Activated CD8-positive, alpha-beta memory T cell treated with anti-CD3 and anti-CD28 coated beads, Interleukin-2, amount 50 U/mL, for 24 hours (primary cell): ENCODE results near the gene PSMA6.
"Not testable (repeated sequence)": the region's sequence is repeated elsewhere in the genome, so short reads cannot be mapped to it uniquely, and the experiment has no call there.

Experiments
- DNase-seq: peaks from one replicate; pipeline ENCODE4 v3.0.0-alpha.2; 2020; ENCODE audit errors: extremely low read depth

Gene PSMA6

DNA sequence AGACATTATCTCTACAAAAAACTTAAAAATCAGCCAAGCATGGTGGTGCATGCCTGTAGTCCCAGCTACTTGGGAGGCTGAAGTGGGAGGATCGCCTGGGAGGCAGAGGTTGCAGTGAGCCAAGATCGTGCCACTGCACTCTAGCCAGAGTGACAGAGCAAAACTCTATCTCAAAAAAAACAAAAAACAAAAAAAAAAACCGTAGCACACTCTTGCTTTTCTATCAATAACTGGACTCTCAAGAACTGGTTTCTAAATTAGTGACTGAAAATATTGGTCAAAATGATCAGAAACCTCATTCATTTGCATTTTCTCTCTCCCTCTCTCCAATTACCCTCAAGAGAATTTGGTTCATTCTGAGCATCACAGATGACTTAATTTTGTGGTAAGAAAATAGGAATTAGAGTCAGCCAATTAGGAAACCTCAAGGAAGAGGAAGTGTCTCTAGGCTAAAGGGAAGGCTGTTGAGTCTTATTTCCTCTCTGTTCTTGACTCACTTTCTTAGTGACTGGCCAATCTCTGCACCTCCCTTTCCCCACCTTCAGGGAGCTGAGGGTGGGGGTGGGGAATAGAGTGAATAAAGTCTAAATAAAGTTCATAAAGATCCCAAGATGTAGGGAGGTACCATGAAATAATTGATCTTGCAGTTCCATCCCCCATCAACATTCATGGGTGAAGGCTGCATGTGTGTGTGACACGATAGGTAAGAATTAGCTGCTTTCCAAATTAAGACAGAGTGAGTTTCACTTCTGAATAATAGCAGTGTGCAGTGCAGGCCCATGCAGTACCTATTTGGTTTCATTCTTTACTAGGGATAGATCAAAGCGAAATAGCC is 6.8 kb upstream of the PSMA6 start:
- no peak for DNase-seq

DNA sequence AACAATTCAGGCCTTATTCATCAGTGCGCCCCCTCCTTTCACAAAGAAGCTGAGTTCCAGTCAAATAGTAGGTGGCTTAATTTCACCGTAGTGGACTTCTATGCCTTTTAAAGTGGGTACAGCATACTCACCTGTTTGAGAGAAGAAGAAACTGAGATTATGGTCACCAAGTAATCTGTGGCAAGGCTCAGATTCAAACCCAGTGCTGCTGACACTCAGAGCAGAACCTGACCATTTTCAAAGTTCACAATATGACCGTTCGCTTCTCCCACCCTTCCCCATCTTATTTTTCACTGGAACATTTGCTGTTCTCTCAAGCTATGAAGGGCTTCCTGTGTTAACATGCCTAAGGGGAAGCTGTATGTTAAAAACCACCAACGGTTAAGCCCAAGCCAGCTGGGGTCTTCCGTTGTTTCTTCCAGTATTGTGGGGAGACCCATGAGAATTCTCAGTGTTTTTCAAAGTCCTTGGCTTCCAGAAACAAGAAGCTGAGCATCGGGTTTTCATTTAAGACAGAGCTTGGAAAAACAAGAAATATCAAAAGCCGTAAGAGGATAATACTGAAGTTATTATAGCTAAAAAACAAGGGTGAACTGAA is 6.1 kb upstream of the PSMA6 start:
- no peak for DNase-seq

DNA sequence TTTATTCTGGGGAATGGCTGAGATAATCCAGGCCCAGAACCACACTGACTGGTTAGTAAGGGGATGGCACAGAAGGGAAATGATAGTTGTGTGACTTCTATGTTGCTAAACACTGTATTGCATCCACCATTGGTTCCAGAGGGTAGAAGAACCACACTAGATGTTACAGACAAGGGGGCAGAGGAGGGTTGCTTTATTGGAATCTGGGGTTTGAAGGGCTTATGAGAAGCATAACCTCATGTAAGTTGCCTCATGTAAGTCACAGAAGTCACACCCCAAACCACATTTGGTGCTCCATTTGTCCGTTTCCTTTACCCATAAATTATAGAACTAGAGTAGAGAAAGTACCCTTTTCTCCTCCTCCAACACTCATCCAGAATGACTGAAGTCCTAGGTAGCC is 5.5 kb upstream of the PSMA6 start:
- no peak for DNase-seq

DNA sequence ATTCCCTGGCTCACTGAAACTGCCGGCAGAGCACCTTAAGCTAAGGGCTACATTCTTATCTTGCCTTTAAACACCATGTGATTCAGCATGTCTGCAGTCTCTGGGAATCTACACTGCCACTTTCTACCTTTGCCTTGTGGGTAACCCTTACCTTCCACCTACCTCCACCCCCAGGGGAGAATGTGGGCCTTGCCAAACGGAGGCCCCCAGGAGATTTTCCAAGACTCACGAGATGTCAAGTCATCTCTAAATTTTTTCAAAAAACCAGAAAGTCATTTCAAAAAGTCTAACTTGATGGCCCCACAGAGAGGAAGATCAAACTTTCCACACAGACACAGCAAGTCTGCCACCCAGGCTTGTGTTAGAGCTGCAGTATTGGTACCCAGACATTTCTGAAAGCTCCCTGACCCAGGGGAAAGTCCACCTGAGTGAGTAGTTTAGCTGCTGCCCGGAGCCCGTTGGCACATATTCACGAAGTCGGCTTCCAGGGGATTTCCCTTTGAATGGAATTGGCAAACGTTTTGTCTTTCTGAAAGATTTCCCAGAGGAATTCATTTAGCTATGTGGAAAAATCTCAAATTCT is 4.7 kb upstream of the PSMA6 start:
- DNase-seq, result peak; percentile 24

DNA sequence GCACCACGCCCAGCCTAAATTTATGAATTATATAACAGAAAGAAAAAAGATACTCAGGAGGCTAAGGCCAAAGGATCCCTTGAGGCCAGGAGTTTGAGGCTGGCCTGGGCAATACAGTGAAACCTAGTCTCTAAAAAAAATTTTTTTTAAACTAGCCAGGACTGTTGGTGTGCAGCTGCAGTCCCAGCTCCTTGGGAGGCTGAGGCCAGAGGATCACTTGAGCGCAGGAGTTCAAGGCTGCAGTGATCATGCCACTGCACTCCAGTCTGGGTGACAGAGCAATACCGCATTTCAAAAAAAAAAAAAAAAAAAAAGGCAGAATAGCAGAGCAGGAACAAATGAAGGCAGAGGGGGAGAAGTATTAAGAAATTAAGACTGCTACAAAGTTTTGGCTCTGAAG is 2.6 kb upstream of the PSMA6 start:
- DNase-seq, result no peak

DNA sequence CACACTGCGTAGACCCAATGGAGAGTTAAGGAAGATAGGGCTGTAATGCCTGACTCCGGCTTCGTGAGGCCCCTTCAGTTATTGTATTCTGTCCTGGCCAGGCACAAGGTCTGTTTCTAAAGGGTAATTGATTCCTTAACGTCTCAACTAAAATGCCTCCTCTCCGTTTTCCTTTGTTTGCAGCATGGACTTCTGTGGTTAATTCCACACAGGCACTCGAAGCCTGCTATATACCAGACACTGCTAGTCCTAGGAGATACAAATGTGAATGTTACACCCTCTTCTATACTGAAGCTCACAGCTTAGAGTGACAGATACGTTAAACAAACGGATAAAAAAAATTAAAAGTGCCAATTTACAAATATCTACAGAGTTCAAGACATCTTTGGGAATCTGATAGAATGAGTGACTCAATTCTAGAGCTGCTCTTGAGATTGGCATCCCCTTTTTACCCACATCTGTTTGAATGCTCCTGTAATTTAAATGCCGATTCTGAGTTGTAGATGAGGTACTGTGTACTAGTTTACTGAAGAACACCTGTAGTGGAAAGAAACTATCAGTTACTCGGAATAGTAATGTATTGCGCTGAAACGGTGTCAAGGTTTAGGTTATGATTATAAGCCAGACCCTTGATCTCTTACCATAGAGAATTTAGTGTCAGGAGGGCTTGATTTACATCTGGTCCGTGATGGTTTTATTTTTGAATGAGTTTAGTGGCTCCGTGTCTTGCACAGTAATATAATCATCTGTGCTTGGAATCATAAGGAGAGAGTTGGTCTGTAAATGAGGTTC is 784 bp downstream of the PSMA6 start:
- no peak for DNase-seq

DNA sequence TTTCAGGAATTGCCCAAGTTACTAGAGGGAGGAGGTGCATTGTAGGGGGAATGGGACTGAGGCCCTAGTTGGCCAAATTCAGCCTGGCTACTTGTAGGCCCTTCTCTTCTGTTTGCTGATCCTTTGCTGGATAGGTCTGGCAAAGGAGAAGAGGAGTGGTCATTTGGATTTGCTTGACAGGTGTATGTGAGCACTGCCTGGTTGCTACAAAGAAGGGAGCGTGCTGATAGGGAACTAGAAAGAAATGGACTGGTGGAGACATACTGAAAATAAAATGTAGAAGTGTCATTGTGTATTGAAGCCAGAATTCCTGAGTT is 3.6 kb downstream of the PSMA6 start:
- no peak for DNase-seq

DNA sequence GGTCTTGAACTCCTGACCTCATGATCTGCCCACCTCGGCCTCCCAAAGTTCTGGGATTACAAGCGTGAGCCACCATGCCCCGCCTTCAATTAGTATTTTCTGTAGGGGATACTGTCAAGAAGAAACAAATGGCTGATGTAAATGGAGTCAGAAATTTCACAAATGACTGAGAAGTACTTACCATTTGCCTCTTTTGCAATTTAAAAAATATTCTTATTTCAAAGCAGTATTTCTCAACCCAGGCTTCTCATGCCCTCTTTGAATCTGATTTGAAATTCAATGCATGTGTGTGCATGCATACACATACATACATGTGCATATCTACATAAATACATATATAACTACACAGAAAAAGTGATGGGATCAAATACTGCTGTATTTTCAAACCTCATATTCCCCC is 4.4 kb downstream of the PSMA6 start:
- DNase-seq, result no peak

DNA sequence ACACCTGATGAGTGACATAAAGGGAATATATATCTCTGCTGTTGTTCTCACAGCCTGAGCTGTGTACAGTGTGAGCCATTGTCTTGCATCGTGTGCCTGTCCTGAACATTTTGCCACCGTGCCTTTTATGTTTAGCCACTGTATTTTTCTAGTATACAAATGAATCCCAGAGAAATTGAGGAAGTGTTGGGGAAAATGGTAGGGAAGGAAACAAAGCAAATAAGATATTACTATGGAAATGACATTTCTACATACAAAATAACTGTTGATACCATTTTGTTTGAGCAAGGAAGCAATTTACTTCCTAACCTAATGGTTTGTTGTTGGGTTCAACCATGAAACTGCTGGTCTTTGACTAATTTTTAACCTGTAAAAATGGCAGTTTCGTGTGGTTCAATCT is 5.5 kb downstream of the PSMA6 start:
- DNase-seq, result no peak

DNA sequence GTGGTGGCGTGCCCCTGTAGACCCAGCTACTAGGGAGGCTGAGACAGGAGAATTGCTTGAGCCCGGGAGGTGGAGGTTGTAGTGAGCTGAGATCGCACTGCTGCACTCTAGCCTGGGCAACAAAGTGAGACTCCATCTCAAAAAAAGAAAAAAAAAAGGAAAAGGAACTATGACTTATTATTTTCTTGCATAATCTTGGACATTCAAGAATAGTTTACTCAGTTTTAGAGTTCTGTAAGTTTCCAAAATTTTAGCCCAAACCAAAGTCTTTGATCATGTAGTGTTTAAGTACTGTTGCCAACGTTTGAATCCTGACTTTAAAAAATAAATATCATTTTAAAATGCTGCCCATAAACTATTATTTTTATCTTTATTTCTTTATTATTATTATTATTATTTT is 6.2 kb downstream of the PSMA6 start:
- DNase-seq, result no peak

DNA sequence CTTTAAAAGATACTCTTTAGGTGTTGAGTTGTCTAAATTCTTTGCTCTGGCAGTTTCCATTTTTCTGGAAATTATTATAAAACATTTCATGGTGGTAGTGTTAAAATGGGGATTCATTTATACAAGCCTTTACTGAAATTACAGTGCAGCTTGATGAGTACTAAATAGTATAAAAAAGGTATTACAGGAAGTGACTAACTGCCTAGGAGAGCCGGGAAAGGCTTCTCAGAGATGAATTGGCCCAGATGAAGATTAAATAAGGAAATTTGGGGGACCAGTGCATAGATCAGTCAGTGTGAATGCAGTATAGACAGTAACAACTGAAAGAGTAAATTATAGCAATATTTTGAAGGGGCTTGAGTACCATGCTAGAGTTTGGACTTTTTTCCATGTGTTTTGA is 7.5 kb downstream of the PSMA6 start:
- no peak for DNase-seq

DNA sequence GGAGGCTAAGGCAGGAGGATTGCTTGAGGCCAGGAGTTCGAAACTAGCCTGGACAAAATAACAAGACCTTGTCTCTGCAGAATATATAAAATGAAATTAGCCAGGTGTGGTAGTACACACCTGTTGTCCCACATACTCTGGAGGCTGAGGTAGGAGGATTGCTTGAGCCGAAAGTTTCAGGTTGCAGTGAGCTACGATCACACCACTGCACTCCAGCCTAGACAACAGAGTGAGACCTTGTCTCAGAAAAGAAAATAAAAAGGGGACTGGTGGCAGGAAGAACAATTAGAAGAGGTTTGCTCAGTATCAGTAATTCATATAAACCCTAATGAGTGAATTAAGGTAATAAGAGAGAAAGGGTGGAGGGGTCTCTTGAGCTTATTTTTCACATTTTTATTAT is 8.0 kb downstream of the PSMA6 start:
- DNase-seq, result no peak

DNA sequence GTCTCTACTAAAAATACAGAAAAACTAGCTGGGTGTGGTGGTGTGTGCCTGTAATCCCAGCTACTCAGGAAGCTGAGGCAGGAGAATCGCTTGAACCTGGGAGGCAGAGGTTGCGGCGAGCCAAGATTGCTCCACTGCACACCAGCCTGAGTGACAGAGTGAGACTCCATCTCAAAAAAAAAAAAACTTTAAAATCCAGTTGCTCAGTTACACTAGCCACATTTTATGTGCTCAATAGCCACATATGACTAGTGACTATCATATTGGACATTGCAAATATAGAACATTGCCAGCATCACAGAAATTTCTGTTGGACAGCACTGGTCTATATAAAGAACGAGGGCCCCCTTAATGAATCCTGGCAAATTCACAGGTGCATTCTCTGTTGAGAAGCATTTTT is 9.2 kb downstream of the PSMA6 start:
- DNase-seq, result not testable (repeated sequence)

DNA sequence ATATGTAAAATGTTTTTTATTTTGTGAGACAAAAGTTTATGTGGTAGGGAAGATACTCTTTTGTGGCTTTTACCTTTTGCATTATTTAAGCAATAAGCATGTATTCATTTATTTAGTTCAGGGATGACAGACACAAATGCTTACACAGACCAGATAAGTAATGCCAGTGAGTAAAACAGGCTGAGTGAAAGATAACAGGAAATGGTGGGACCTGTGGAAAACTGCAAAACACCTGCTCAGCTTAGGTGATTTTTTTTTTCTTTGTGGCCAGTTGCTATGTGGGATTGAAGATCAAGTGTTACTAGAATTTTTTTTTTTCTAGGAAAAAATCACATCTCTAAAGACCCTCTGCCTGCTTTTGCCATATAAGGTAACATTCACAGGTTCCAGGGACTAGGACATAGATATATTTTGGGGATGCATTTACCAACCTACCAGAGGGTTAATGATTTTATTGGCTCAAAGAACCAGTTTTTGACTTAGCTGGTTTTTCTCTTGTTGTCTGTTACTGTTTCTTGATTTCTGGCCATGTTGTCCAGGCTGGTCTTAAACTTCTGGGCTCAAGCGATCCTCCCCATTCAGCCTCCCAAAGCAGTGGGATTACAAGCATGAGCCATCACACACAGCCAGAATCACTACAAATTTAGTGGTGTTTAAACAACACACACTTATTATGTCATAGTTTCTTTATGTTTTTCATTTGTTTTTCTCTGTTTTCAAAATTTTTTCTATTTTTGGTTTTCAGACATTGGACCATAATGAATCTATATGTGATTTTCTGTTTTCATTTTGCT is 9.8 kb downstream of the PSMA6 start:
- DNase-seq, result no peak

DNA sequence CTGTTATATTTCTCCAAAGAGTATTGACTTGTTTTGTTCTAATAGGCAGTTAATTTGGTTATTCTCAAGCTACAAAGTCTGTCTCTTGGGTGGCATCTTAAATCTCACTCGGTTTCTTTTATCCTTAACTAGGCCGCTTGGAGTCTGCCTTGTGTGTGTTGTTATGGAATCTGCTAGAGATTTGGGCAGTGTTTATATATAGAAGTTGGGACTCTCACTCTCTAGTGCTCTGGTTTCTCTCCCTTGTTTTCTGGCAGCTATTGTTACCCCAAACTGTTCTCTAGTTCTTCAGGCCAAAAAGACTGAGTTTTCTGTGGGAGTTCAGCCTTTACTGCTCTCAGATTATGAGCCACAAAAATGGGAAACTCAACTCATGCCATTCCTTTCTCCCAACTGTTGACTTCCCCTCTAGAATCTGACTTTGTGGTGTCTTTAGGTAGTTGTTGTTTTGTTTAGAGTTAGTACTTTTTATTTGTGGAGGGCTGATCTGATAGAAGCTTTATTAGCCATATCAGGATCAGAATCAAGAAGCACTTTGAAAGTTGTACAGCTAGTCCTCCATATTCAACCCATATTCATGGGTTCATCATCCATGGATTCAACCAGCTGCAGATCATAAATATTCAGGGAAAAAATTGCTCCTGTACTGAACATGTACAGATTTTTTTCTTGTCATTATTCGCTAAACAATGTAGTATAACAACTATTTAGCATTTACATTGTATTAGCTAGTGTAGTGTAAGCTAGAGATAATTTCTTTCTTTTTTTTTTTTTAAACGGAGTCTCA is 11.2 kb downstream of the PSMA6 start:
- no peak for DNase-seq

DNA sequence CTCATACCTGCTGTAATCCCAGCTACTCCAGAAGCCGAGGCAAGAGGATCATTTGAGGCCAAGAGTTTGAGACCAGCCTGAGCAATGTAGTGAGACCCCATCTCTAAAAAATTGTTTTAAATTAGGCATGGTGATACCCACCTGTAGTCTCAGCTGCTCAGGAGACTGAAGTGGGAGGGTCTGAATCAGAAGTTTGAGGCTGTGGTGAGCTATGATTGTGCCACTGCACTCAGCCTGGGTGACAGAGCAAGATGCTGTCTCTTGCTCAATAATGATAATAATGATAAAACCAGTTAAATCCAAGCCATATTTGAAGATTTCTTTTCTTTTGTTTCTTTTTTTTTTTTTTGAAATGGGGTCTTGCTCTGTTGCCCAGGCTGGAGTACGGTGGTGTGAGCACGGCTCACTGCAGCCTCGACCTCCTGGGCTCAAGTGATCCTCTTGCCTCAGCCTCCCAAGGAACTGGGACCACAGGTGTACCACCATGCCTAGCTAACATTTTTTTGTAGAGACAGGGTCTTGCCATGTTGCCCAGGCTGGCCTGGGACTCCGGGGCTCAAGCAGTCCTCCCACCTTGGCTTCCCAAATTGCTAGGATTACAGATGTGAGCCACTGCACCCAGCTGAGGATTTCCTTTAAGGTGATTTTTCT is 12.8 kb downstream of the PSMA6 start:
- DNase-seq, result no peak

DNA sequence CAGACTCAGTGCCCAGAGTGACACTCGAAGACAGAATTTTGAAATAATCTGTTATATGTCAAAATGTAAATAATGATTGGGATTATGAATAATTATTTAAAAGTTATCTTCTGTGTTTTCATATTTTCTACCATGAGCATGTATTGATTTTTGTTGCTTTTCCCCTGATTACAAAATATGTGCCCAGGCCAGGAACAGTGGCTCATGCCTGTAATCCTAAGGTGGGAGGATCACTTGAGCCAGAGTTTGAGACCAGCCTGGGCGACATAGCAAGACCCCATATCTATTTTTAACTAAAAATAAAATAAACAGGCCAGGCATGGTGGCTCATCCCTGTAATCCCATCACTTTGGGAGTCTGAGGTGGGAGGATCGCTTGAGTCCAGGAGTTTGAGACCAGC is 13.5 kb downstream of the PSMA6 start:
- no peak for DNase-seq

DNA sequence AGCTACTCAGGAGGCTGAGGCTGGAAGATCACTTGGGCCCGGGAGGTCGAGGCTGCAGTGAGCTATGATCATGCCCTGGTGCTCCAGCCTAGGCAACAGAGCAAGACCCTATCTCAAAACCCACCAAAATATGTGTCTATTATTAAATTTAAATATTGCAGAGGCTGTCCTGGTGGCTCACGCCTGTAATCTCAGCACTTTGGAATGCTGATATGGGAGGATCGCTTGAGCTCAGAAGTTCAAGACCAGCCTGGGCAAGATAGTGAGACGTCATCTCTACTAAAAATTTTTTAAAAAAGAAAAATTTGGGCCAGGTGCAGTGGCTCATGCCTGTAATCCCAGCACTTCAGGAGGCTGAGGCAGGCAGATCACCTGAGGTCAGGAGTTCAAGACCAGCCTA is 13.9 kb downstream of the PSMA6 start:
- DNase-seq, result no peak

DNA sequence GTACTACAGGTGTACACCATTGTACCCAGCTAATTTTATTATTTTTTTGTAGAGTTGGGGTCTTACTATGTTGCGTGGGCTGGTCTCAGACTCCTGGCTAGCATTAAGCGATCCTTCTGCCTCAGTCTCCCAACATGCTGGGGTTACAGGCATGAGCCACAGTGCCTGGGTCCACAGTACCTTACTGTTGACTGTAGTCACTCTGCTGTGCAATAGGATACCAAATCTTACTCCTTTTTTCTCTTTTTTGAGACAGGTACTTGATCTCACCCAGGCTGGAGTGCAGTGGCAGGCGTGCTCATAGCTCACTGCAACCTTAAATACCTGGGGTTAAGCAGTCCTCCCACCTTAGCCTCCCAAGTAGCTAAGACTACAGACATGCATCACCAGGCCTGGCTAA is 25.6 kb downstream of the PSMA6 start:
- no peak for DNase-seq

DNA sequence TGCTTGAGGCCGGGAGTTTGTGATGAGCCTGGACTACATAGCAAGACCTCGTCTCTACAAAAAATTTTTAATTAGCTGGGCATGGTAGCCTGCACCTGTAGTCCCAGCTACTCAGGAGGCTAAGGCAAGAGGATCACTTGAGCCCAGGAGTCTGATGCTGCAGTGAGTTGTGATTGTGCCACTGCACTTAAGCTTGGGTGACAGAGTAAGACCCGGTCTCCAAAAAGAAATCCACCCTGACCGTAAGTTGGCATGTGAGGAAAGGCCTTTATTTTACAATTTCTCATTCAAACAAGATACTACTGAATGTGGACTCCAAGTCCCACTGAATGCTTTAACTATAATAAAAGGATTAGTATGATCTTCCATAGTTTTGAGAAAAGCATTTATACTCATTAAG is 27.3 kb downstream of the PSMA6 start:
- no peak for DNase-seq

DNA sequence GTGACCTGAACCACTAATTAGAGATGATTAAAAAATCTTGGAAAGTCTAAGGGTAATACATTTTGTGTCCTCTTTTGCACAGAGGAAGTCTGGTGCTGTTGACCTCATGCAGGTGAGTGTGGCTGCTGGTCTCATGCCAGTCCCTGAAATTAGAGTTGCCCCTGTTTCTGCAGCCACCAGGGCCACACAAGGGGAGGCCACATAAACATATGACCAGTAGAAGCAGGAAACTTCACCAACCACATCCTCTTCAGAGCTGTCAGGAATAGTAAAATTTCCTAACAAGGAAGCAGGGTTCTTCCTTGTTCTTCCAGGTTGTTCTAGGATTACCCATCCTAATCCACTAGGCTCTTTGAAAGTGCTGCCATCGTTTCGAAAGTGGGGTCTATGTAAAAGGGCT is 28.3 kb downstream of the PSMA6 start:
- no peak for DNase-seq
